K562 (cell line): ENCODE results near the gene ZFP92.

Experiments
- CTCF ChIP-seq, 3 experiments: IDR thresholded peaks in 2 of 3; conservative IDR thresholded peaks in 1 of 3; 2 replicates each; pipeline ENCODE4 v1.5.1; 2011 to 2012; ENCODE audit warnings: low read length in 3 of 3, mild to moderate bottlenecking in 3 of 3, control low read depth in 2 of 3, improper control_type of control experiment in 1 of 3, inconsistent platforms in 1 of 3, low read depth in 1 of 3, mixed read lengths in 1 of 3, moderate library complexity in 1 of 3; ENCODE audit not compliant: insufficient read depth in 2 of 3
- ETS2 ChIP-seq: IDR thresholded peaks from 2 replicates; pipeline ENCODE4 v1.6.1; 2016; ENCODE audit warnings: borderline replicate concordance, missing genetic modification characterization, mild to moderate bottlenecking, moderate library complexity, missing compliant biosample characterization; ENCODE audit not compliant: poor library complexity, severe bottlenecking
- ZNF592 ChIP-seq: fragments of 450-650 bp; IDR thresholded peaks from 2 replicates; pipeline ENCODE4 v1.6.1; 2017; ENCODE audit warnings: antibody characterized with exemption, mild to moderate bottlenecking

- no peak for TF ChIP-seq ZNF592
- TF ChIP-seq ETS2 (tag) = no peak
- TF ChIP-seq CTCF (IDR thresholded peaks at IDR 0.05 in 2 of 3, conservative IDR thresholded peaks at IDR 0.05 in 1 of 3; ENCODE audit: insufficient read depth in 2 of 3, low read depth in 1 of 3, low read length in 3 of 3) = no peak
Measured at GRCh38 chrX:153442463-153442862, 31.2 kb downstream of the ZFP92 start.
